Measurements from ENCODE around the gene NCKAP5L. TPM values are rescaled to one million over a fixed set of nuclear protein-coding genes. Genes with fewer than 3 reads are reported as not detected.
A peak's percentile ranks its signal among the peaks of the same experiment; 100 is the strongest.

NCKAP5L gene
- total and polyA plus RNA-seq, 2 of the 8 experiments (the other 6 are each of a cell fraction or from before 2014, with no cell fraction given): 9.4 to 27.9 TPM

- H3K36me3 ChIP-seq (ENCODE audit: control insufficient read depth in 2 of 4, insufficient read depth in 4 of 4, low read length in 3 of 4): peaks cover 29 to 63% (median 52%) of the 10 kb centered on the region in 4 experiments
- no peak for FAIRE-seq
- TF ChIP-seq SIX5 (IDR thresholded peaks at IDR 0.05; ENCODE audit: low read depth, low read length) (no peak), SAP30 (IDR thresholded peaks at IDR 0.05; ENCODE audit: insufficient read depth, insufficient replicate concordance, low read length) (no peak), NANOG (IDR thresholded peaks at IDR 0.05; ENCODE audit: insufficient read depth, low read depth, low read length, poor library complexity, severe bottlenecking) (no peak), KDM4A (IDR thresholded peaks at IDR 0.05; ENCODE audit: low read depth, low read length, severe bottlenecking) (no peak), GABPA (IDR thresholded peaks at IDR 0.05; ENCODE audit: borderline replicate concordance, insufficient read depth, low read length) (0 out of 2 replicates have a peak, but pooled peaks have one; percentile 43), RAD21 (IDR thresholded peaks at IDR 0.05 in 1 of 2, conservative IDR thresholded peaks at IDR 0.05 in 1 of 2; ENCODE audit: low read depth in 2 of 2, low read length in 2 of 2) (peak; percentile 50 to 54; a peak in 3 of 4 replicates), POLR2A (IDR thresholded peaks at IDR 0.05; ENCODE audit: control extremely low read depth in 1 of 2, low read depth in 2 of 2, low read length in 2 of 2) (no peak), RNF2 (IDR thresholded peaks at IDR 0.05; ENCODE audit: borderline replicate concordance, low read depth, low read length, missing control alignments, poor library complexity, severe bottlenecking) (no peak), KDM5A (IDR thresholded peaks at IDR 0.05; ENCODE audit: low read length) (no peak), SIRT6 (IDR thresholded peaks at IDR 0.05; ENCODE audit: low read length) (no peak), TBP (IDR thresholded peaks at IDR 0.05; ENCODE audit: low read depth, low read length) (no peak), EZH2 (IDR thresholded peaks at IDR 0.05; ENCODE audit: low read depth, low read length, severe bottlenecking) (no peak)
These were observed 65.1 kb downstream of the NCKAP5L start for GRCh38 chr12:49763006-49763591.

More at GRCh38 chr12:49763006-49763591, 65.1 kb downstream of the NCKAP5L start:
- H2BK5ac ChIP-seq (ENCODE audit: low read depth, low read length): no peak overlapping the region
- no peak overlapping the region for H2BK20ac ChIP-seq (ENCODE audit: low read length)
- H3K27me3 ChIP-seq (replicated peaks in 1 of 4; ENCODE audit: control insufficient read depth in 3 of 4, extremely low read depth in 1 of 4, insufficient read depth in 3 of 4, low read length in 3 of 4): no peaks in the 10 kb centered on the region
- no peak overlapping the region for H4K8ac ChIP-seq (ENCODE audit: extremely low read depth, insufficient read depth, low read length)
- H3K27ac ChIP-seq (ENCODE audit: low read depth, low read length): no peak overlapping the region
- H3K4me2 ChIP-seq (ENCODE audit: insufficient read depth in 1 of 2, low read depth in 2 of 2, low read length in 2 of 2): no peak overlapping the region
- no peak overlapping the region for H2AFZ ChIP-seq (ENCODE audit: low read length)
- no peaks in the 10 kb centered on the region for H3K9me3 ChIP-seq (ENCODE audit: insufficient read depth in 2 of 2, low read depth in 1 of 2, low read length in 1 of 2)
- H2AK5ac ChIP-seq (ENCODE audit: low read depth, low read length): no peak overlapping the region
- H2BK120ac ChIP-seq (replicated peaks; ENCODE audit: low read depth, low read length): no peak overlapping the region
- H3K23ac ChIP-seq (ENCODE audit: insufficient read length): no peak overlapping the region
- DNase-seq (ENCODE audit: low read depth in 1 of 2, low spot score in 2 of 2): peak; percentile 38 to 92
- peaks cover 0 to 4% (median 0%) of the 10 kb centered on the region in 4 experiments; a peak in 1 of 7 replicates for H3K4me1 ChIP-seq (replicated peaks in 1 of 4; ENCODE audit: control insufficient read depth in 3 of 4, insufficient read depth in 4 of 4, low read length in 3 of 4)
- H3K4me3 ChIP-seq (ENCODE audit: extremely low read depth in 1 of 4, insufficient read depth in 2 of 4, low read depth in 3 of 4, low read length in 4 of 4): no peak overlapping the region
- no peak overlapping the region for H4K91ac ChIP-seq (replicated peaks; ENCODE audit: insufficient read length, low read length)
- H2BK12ac ChIP-seq (ENCODE audit: low read depth, low read length): no peak overlapping the region
- H4K20me1 ChIP-seq (replicated peaks in 1 of 2; ENCODE audit: control insufficient read depth in 1 of 2, insufficient read depth in 2 of 2, low read length in 2 of 2): peaks cover 2 to 11% of the 10 kb centered on the region in 2 experiments
- no peak overlapping the region for H3K14ac ChIP-seq (ENCODE audit: insufficient read length)
- CTCF ChIA-PET (ENCODE audit: partially characterized antibody): interaction anchor here (0.6 to 14.5 kb wide), 27 partner anchors 9 to 221 kb away, joined by 3 to 119 read pairs (median 4); no protein-coding TSS in a partner anchor
- H3K23me2 ChIP-seq (ENCODE audit: low read depth, low read length): no peaks in the 10 kb centered on the region
- no peaks in the 10 kb centered on the region for H3K79me1 ChIP-seq (ENCODE audit: low read depth, low read length)
- no peaks in the 10 kb centered on the region for H3K79me2 ChIP-seq (ENCODE audit: control insufficient read depth in 1 of 2, insufficient read depth in 2 of 2, low read length in 2 of 2)
- no peak overlapping the region for H3K4ac ChIP-seq (replicated peaks; ENCODE audit: insufficient read length, low read depth, low read length)
- 47% methylated on average over 8 of the region's 8 CpGs; no CpG with 5 or more reads in 1 of the 2 experiments for WGBS, 2 experiments (ENCODE audit: extremely low coverage in 1 of 2, insufficient coverage in 1 of 2, insufficient read length in 1 of 2, insufficient replicate concordance in 2 of 2, low coverage in 1 of 2, low lambda C conversion rate in 2 of 2, missing lambda C conversion rate in 1 of 2)
- no peak overlapping the region for H3K56ac ChIP-seq (replicated peaks; ENCODE audit: insufficient read length, low read depth, low read length)
- no peak overlapping the region for H4K5ac ChIP-seq (ENCODE audit: insufficient read length, low read depth, low read length)
- no peak overlapping the region for H3K18ac ChIP-seq (ENCODE audit: extremely low read depth, low read length)
- POLR2A ChIA-PET (ENCODE audit: partially characterized antibody): interaction anchor here (0.7 to 4.0 kb wide), 3 partner anchors 10 to 56 kb away, joined by 3 to 18 read pairs (median 5); partner anchors contain the start of gene TMBIM6
- H3K9ac ChIP-seq (replicated peaks in 1 of 4; ENCODE audit: extremely low read depth in 1 of 4, low read depth in 3 of 4, low read length in 3 of 4): no peak overlapping the region
- H2BK15ac ChIP-seq (ENCODE audit: low read length): no peak overlapping the region

Measured in H1 (cell line).